GM12872 (cell line): ENCODE data around the gene EYA2.

Source experiments
- CTCF ChIP-seq: IDR thresholded peaks from 3 replicates; pipeline ENCODE4 v1.5.1; 2011; ENCODE audit warnings: low read depth, mild to moderate bottlenecking, low read length, moderate library complexity; ENCODE audit not compliant: insufficient read depth

Gene EYA2

DNA sequence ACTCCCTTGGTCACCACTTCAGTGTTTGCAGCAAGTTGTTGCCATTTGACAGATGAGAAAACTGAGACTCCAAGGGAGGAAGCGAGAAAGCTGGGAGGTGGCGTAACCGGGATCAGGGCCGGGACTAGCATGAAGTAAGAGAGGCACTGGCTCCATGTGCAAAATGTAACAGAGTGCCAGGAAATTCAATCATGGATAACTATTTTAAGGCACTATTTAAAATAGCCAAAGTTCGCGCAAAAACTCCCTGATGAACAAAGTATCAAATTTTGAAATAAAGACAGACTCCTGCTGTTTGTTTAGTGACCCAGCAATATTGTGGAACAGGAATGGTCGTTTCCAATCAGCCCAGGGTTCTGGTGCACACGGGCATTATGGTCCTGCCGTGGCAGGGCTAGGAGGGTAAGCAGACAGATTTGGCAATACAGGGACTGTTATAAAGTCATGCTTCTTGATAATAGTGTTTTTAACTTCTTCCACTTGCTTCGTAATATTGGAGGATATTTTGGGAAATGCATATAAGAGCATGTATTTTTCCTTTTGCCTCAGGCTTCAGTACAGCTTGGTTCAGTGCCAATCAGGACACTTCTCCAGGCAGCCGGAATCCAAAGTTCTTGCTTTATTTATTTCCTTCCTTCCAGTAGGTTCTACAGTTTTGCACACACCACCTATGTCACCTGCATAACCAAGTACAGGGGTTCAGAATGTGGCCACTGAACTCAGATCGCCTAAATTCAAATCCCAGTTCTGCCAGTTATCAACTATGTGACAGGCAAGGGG is 141.6 kb downstream of the EYA2 start:
- no peak for TF ChIP-seq CTCF

DNA sequence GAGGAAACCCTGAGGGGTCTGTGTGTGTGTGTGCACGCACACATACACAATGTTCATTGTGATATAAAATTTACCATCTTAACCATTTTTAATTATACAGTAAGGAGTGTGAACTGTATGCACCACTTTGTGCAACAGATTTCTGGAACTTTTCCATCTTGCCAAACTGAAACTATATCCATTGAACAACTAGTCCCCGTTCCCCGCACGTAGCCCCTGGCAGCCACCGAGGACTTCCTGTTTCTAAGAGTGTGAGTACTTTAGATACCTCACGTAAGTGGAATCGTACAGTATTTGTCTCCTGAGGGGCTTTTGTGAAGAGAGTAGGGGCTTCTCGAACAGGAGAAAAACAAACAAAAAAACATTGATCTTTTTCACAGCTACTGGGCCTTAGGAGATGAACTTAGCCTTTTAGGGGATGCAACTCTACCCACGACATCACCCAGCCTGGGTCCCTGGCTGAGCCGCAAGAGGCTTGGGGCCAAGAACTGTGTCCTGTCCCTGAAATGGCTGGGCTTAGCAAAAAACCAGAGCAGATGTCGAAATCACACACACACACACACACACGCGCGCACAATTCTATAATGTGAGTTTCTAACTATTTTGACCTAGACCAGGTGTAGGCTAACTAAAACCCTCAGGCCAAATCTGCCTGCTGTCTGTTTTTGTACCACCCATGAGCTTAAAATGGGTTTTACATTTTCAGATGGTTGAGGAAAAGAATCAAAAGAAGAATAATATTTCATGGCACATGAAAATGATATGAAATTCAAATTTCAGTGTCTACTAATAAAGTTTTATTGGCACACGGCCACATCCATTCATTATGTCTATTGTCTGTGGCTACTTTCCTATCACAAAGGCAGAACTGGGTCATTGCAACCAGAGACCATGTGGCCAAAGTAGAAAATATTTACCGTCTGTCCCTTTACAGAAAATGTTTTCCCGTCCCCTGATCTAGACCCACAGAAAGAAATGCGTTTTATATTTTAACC is 144.2 kb downstream of the EYA2 start:
- TF ChIP-seq CTCF, result no peak

- no peak for TF ChIP-seq CTCF
These were observed 146.0 kb downstream of the EYA2 start for GRCh38 chr20:47040506-47041125.

DNA sequence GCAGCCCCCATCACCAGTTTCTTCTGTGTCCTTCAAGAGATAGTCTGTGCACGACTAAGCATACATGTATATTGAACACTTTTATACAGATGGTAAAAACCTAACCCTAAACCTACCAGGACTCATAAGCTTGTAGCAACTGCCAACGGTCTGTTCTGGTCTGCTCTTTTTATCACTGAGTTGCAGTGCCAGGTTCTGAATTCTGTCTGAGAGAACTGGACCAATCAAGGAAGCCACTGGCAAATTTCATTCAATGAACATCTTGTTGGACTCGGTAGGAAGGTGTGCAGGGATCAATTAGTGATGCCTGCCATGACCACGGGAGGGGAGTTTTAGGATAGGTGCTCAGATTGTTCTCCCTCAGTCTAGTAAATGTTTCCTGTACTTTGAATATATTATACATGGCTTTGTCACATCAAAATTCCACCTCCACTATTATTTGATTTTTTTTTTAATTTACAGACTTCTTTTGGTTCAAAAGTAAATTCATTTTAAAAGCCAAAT is 146.8 kb downstream of the EYA2 start:
- TF ChIP-seq CTCF, result no peak

- TF ChIP-seq CTCF, result no peak
These were observed 147.8 kb downstream of the EYA2 start for GRCh38 chr20:47042464-47042863.

GRCh38 chr20:47043086-47043485 is 148.4 kb downstream of the EYA2 start:
- TF ChIP-seq CTCF, result no peak

DNA sequence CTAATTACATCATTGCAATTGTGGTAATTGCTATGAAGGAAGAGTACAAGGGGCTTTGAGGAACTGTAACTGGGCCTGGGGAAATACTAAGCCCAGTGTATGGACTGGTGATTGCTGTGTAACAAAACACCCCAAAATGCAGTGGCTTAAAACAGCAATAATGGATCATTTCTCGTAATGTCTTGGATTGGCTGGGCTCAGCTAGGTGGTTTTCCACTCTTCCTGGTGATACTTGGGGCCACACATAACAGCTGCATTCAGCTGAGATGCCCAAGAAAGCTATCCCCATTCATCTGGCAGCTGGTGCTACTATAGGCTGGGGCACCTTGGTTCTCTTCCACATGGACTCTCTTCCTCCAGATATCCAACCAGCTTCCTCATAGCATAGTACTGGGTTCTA is 150.3 kb downstream of the EYA2 start:
- TF ChIP-seq CTCF, result no peak
